NCI-H2107 treated with DMSO at 0.1 percent for 48 hours (cell line): ENCODE data around the gene MGMT.
"Not testable (repeated sequence)": the region's sequence is repeated elsewhere in the genome, so short reads cannot be mapped to it uniquely, and the experiment has no call there.

ENCODE experiments used
- DNase-seq: peaks from one replicate; lab custom pipeline; 2025; ENCODE audit not compliant: unreplicated experiment; lab: John Stamatoyannopoulos, UW

MGMT gene

DNA sequence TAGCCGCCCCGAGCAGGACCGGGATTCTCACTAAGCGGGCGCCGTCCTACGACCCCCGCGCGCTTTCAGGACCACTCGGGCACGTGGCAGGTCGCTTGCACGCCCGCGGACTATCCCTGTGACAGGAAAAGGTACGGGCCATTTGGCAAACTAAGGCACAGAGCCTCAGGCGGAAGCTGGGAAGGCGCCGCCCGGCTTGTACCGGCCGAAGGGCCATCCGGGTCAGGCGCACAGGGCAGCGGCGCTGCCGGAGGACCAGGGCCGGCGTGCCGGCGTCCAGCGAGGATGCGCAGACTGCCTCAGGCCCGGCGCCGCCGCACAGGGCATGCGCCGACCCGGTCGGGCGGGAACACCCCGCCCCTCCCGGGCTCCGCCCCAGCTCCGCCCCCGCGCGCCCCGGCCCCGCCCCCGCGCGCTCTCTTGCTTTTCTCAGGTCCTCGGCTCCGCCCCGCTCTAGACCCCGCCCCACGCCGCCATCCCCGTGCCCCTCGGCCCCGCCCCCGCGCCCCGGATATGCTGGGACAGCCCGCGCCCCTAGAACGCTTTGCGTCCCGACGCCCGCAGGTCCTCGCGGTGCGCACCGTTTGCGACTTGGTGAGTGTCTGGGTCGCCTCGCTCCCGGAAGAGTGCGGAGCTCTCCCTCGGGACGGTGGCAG, at the start of gene MGMT:
TSS of gene MGMT (plus strand) at position 539 of the 656 bp plus-strand sequence.
- no peak for DNase-seq

DNA sequence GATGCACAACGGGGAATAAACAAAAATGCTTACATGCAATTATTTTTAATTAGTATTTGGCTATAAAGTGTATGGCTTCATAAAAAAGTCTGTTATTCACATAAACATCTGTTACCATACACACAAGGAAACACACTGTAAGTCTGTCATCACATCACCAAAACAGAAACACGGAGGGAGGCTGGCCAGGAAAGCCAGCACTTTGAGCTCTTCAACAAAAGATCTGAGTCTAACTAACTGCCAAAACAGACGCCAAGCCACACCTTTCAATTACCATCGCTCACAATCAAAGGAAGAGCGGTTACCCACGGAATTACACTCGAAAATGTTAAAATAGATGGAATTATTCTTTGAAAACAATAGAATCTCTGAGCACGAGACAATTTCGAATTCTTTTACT, 49.2 kb upstream of the MGMT start:
- DNase-seq, result no peak

DNA sequence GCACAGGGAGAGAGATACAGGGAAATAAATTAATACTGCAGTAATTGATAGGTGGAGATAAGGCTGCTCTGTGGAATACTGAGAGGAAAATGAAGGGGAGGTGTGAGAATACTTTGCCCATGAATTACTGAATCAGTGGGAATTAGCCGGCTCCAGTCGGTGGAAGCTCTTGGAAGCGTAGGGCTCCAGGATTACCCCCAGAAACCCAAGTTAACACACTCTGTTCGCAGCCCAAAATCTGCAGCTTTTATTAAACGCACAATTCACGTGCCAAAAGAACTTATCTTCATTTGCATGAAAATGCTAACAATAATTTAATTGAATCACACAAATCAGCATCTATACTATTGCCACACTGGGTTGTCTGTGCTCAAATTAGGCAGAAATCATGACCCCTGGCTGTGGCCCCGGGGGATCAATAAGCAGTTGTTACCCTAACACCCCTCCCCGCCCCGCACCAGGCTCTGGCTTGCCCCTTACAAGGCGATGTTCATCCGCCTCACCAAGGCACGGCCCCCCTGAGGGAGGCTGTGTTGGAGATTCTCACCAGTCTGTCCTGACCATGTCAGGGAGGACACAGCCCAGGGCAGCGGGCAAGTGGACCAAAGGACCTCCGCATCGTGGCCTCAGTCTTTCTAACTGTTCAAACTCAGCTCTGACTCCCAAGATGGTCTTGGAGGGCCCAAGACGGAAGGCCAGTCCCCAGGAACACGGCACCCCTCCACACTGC, 48.4 kb upstream of the MGMT start:
- DNase-seq, result no peak

DNA sequence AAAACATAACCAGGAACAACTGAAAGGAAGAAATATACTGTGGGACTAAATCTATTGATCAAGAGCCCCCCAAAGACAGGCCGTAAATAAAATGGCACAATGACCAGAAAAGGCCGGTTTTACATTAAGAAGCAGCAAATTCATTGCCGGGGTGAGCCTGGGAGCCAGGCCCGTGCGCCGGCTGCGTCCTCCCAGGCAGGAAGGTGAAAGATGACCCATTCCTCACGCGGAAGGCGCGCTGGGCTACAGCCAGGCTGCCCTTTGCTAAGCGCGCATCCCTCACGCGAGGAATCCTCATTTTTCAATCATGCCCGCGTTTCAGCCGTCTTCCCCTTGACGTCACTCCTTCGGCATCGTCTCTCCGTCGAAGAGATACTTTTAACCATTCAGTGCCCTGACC, 47.6 kb upstream of the MGMT start:
- DNase-seq, result no peak

DNA sequence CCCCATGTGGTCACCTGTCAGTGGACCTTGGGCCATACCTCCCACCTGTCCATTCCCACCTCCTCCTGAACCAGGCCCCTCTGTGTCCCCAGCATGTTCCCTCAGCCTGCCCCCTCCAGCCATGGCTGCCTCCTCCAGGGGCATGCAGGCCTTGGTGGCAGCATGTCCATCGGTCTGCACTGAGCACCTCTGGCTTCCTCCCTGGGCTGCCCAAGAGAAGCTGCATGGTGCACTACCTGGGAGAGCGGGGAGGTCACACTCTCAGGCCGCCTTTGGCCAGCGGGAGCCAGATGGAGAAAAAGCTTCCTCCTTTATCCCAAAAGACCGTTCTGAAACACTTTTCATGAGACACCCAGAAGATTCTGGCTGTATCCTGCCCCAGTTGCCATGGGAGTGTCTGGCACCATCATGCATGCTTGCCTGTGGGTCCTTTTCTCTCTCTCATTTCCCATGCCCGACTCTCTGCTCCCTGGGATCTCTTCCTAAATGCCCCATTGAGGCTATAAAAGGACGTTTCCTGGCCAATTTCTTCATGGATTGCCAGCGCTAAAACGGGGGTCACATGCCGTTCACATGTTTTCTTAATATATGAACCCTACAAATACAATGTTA, 45.5 kb upstream of the MGMT start:
- no peak for DNase-seq

DNA sequence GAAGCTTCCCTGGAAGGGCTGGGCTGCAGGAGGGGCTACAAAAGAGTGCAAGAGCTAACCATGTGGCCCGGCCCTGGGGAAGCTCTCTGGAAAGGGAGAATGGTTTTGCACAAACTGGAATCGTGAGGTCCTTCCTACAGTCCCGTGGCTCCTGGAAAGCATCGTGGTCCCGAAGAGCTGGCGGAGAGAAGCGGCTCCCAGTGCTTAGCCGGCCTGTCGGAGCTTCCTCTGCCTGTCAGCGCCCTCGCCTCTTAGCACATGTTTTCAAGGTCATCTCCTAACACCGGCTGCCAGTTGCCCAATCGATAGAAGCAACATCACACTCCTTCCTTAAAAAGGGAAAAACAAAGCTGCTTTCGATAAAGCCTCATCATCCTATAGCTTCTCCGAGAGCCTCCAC, 42.1 kb upstream of the MGMT start:
- no peak for DNase-seq

DNA sequence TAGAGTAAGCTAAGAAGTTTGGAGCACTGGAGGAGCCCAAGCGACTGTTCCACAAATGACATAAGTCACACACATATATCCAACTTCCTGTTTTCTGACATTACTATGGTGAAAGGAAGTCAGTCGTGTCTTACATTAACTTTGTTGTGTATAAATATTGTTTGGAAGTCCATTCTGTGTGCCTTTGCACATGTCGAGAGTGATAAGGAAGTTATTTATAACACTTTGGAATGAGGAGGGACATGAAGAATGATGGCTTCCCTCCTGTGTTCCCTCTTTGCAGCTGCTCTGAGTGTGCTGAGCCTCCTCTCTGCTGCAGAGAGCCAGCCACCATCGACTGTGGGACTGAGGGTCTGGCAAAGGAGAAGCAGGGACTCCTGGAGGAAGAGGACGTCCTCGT, 40.4 kb upstream of the MGMT start:
- DNase-seq, result no peak

DNA sequence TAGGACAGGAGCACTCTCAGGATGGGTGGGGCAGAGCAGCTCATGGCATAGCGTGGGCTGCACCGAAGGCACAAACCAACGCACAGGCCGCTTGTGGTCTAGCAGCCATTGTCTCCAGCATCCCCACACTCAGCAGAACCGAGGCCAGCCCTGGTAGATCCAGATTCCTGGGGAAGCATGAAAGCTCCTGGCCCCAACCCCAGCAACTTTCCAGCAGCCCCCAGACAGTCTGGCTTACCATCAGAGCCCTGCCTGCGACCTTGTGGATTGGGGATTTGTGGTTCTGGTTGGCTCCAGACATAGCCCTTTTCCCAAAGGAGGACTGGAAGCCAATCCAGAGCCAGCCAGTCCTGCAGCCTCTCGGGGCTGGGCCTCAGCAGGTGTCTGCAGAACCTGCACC, 33.8 kb upstream of the MGMT start:
- no peak for DNase-seq

DNA sequence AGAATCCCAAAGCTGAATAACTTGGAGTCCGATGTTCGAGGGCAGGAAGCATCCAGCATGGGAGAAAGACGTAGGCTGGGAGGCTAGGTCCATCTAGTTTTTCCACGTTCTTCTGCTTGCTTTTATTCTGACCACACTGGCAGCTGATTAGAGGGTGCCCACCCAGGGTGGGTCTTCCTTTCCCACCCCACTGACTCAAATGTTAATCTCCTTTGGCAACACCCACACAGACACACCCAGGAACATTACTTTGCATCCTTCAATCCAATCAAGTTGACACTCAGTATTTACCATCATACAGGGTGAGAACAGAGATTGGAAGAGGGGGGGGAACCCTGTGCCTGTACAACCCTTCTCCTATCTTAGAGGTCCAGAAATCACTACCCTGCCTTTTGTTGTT, 31.3 kb upstream of the MGMT start:
- not testable (repeated sequence) for DNase-seq

DNA sequence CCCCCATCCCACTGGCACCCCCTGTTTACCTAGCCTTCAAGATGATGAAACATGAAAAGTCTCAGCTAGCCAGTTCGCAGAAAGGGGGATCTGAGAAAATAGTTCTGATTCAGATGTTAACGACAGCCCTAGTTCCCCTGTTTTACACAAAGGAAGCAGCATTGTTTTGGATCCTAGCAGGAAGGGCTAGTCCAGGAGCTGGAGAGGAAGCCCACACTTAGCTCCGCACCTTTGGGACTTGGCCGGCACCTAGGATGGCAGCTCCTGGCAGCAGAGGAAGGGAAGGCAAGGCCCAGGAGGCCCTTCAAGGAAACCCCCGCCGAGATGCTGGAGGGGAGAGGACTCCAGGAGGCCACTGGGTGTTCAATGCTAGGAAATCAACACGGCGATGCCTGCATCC, 29.0 kb upstream of the MGMT start:
- no peak for DNase-seq

DNA sequence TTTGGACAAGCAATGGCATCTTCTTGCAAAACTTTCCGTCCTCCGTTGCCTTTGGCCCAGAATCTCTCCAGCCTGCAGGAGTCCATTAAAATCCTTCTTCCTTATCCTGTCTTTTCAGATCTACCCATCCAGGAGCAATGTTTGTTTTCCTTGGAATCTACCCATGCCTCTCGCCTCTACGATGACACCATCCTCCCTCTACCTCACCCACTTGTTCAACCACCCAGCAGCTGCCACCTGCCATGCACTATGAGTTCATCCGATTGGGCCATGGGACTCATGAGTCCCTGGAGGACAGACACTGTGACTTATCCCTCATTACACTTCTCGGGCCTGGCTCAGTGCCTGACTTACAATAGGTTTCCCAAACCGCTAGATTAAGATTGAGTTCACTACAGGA, 26.8 kb upstream of the MGMT start:
- DNase-seq, result no peak

DNA sequence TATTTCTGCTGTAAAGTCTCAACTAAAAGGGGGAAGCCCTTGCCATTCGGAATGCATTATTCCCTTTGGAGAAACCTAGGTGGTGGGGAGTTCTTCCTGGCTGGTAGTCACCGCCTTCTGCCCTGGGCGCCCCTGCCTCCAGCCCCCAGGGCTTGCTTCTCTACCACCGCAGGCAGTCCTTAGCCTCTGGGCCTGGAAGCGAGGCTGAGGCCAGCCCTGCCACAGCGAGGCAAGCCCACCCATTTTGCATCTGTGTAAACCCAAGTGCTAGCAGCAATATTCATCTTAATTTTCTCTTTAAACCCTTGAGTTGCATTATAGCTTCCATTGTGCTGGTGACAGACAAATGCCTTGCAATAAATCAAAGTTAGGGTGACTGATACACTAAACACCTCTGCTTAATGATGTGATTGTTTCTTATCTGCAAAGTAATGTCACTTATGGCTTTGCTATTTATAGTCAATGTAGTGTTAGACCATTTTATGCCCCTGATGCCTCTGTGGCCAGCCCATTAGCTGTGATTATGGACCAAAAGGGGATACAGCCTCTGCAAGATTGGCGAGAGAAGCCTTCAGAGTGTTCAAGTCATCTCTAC, 26.2 kb upstream of the MGMT start:
- no peak for DNase-seq

DNA sequence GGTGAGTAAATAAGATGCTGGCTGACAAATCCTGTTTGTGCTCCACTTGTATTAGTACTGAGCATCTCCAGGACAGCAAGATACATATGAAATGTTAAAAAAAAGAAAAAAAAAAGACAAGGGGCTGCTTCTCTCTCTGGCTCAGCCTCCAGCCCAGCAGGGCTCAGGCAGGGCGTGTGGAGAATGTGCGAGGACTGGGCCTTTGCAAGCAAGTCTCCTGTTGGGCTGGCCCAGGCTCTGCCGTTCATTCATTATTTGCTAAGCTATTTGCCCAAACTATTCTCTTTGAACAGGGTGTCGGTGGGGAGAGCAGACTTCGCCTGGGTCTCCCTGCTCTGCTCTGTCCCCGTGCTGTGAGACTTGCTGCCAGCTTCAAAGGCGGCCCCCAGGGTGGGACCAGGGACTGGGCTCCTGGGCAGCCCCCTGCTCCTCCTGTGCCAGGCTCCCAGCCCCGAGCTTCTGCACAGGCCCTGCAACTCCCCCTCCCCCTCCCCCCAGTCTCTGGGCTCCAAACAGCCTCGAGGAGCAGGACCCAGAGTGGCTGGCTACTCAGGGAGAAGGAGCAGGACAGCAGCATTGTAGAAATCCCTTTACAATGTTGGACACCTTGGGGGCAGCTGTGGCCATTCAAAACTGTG, 25.6 kb upstream of the MGMT start:
- DNase-seq, result no peak

DNA sequence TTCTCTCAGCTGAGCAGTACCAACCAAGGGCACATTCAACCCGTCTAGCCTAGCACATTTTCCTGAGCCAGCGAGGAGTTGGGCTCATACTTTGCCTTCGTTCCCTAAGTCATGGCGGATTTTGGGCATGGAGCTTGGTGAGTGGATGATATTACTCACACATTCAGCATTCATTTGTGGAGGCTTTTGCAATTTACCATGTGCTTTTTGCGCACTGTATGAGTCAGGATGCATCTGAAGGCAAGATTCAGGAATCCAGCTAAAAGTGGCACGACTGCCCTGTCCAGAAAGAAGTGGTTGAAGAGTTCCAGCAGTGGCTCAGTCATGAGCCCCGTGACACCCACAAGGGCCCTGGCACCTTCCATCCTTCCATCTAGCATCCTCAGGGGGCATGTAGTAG, 24.2 kb upstream of the MGMT start:
- no peak for DNase-seq

DNA sequence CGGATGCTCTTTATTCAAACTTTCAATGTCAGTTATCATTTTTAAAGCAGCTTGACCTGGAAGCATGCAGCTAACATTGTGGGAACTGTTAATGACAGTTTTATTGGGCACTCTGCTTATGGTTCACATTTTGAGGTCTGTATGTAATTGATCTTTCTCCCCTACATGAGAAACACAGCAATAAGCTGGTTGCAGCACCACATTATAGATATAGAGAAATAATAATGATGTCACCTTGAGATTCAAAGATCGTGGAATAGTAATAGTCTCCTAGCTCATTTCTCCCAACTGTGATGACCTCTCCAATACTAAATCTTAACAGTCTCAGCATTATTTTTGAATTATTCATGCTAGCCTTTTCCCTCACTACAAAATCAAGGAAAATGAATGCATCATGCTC, 22.7 kb upstream of the MGMT start:
- no peak for DNase-seq

DNA sequence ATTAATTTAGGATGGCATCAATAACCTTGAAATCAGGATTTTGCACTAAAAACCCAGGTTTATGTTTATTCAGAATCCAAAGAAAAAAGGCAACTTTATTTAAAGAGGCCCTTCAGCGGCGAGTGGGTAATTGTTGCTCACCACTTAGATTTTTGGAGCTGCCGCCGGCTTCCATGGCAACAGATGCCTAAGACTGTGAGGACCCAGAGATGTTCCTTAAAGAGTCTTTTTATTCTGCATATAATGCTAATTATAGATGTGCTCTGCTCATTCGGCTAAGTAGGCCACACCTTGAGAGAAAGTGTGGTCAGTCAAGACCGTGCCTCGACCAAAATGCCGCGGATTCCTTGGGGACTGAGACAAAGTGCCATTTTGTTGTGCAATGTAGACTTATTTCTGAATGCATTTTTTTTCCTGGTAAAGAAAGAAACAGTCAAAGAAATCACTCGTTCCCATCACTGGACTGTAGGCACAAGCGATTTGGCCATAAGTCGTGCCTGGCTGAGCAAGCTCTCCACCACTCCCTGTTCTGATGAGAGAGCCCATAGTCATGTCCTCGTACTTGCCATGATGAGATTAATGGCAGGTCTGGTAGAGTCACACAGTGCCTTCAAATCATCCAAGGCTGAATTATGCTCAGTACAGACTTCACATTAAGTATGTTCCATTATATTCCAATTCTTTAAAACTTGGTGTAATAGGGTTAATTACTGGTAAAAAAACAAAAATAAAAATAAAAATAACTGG, 21.4 kb upstream of the MGMT start:
- DNase-seq, result no peak

DNA sequence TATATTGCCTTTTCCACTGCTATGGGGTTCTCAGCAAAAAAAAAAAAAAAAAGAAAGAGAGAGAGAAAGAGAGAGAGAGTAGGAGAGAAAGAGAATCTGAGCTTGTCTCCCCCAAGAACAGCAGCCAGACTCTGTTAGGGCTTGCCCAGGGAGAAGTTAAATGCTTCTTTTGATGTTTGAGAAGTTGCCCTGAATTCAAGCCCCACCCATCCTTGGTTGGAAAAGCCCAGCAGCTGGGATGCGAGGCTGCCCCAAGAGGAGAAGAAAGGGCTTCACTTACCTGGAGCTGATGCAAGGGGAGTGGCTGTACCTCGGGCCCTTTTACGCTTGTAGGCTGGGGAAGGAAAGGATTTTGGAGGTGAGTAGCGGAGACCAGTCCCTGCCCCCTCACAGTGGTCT, 20.9 kb upstream of the MGMT start:
- no peak for DNase-seq

DNA sequence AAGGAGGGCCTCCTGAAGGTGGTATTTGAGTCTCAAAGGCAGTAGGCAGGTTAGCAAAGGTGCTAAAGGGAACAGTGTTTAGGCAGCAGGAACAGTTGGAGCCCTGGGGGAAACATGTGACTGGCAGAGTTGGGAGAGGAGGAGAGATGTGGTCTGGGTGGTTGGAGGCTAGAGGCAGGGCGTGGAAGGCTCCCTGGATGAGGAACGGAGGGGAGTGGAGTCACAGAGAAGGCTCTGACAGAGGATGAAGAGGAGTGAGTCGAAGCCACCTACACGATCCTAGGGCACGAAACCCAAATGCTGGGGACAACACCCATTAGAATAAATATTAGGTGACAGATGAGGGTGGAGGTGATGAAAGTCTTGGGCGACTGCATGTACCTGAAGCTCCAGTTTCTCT, 19.6 kb upstream of the MGMT start:
- DNase-seq, result no peak

DNA sequence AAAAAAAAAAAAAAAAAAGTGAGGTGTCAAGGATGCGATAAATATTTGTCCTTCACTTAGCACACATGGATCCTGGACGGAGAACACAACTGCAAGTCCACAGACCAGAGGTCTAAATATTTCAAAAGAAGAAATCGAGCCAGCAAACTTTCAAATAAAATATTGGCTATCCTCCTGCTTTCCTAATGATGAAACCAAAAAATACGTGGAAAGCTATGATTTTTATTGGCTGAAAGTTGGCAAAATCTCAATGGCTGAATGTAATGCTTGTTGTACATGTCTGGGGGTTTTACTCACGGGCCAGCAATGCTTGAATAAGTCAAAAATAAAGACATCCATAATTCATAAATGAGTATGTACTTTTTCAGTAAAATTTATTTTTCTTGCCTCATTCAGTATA, 19.0 kb upstream of the MGMT start:
- no peak for DNase-seq

DNA sequence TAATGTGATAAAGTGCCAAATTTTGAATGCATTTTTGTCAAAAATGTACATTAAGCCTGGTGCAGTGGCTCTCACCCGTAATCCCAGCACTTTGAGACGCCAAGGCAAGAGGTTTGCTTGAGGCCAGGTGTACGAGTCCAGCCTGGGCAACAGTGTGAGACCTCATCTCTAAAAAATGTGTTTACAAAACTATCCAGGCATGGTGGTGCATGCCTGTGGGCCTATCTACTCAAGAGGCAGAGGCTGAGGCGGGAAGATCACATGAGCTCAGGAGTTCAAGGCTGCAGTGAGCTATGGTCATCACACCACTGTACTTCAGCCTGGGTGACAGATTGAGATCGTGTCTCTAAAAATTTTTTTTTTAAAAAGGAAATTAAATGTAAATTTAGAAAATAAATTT, 18.5 kb upstream of the MGMT start:
- no peak for DNase-seq

DNA sequence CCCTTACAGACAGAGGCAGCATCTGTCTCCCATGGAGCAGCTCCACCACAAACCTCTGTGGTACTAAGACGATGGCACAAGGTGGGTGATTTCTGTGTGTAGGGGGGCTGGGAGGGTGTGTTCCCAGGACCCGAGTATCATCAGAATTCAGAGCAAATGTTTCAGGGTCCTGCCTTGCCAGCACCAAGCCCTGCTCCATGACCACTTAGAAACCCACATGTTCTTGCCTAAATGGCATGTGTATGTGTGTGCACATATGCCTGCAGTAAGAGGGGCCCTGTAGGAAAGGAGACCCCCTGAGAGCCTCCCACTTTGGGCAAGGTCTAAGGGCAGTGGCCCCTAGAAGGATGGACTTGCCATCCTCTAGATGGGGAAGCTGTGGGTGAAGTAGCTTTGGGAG, 17.1 kb upstream of the MGMT start:
- DNase-seq, result no peak
